ENCODE measurements around the gene LHFPL3.

The LHFPL3 gene

GRCh38 chr7:104625956-104626355 is 297.6 kb downstream of the LHFPL3 start:
- H3K4me1 ChIP-seq (ENCODE audit: low read length): no peaks in the 10 kb centered on the region
- H3K9me3 ChIP-seq (replicated peaks; ENCODE audit: insufficient read depth, low read length): no peaks in the 10 kb centered on the region
- H3K9ac ChIP-seq (ENCODE audit: low read length): no peak overlapping the region
- no peak overlapping the region for H3K4me3 ChIP-seq (ENCODE audit: low read length)
- no peaks in the 10 kb centered on the region for H3K79me2 ChIP-seq (ENCODE audit: low read length)
- DNase-seq: no peak
- H2AFZ ChIP-seq (ENCODE audit: low read length): no peak overlapping the region
- TF ChIP-seq, protein P1, sequence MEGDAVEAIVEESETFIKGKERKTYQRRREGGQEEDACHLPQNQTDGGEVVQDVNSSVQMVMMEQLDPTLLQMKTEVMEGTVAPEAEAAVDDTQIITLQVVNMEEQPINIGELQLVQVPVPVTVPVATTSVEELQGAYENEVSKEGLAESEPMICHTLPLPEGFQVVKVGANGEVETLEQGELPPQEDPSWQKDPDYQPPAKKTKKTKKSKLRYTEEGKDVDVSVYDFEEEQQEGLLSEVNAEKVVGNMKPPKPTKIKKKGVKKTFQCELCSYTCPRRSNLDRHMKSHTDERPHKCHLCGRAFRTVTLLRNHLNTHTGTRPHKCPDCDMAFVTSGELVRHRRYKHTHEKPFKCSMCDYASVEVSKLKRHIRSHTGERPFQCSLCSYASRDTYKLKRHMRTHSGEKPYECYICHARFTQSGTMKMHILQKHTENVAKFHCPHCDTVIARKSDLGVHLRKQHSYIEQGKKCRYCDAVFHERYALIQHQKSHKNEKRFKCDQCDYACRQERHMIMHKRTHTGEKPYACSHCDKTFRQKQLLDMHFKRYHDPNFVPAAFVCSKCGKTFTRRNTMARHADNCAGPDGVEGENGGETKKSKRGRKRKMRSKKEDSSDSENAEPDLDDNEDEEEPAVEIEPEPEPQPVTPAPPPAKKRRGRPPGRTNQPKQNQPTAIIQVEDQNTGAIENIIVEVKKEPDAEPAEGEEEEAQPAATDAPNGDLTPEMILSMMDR (IDR thresholded peaks at IDR 0.05; ENCODE audit: low read length): no peak
- TF ChIP-seq EZH2phosphoT487 (IDR thresholded peaks at IDR 0.05; ENCODE audit: low read length) (no peak), EZH2 (optimal IDR thresholded peaks at IDR 0.05; ENCODE audit: low read depth, low read length) (no peak)
- no peaks in the 10 kb centered on the region for H3K27me3 ChIP-seq (replicated peaks; ENCODE audit: insufficient read depth, low read length)
- H4K20me1 ChIP-seq (ENCODE audit: insufficient read depth, low read length): no peaks in the 10 kb centered on the region
- H3F3A ChIP-seq (ENCODE audit: insufficient read depth, low read length): no peaks in the 10 kb centered on the region
- H3K36me3 ChIP-seq (replicated peaks; ENCODE audit: insufficient read depth, low read length): no peaks in the 10 kb centered on the region
- no peak overlapping the region for H3K4me2 ChIP-seq (ENCODE audit: low read depth, low read length)
- H3K27ac ChIP-seq (ENCODE audit: low read length): no peak overlapping the region
- H3K9me2 ChIP-seq (replicated peaks; ENCODE audit: insufficient read depth, low read length): no peaks in the 10 kb centered on the region

- Histone ChIP-seq H3K9ac (ENCODE audit: low read length) (no peak overlapping the region), H3K27me3 (replicated peaks; ENCODE audit: insufficient read depth, low read length) (no peaks in the 10 kb centered on the region), H3K4me2 (ENCODE audit: low read depth, low read length) (no peak overlapping the region), H3K4me1 (ENCODE audit: low read length) (no peaks in the 10 kb centered on the region), H2AFZ (ENCODE audit: low read length) (no peak overlapping the region), H3K9me3 (replicated peaks; ENCODE audit: insufficient read depth, low read length) (no peaks in the 10 kb centered on the region), H3K4me3 (ENCODE audit: low read length) (no peak overlapping the region), H3K27ac (ENCODE audit: low read length) (no peak overlapping the region), H3K79me2 (ENCODE audit: low read length) (no peaks in the 10 kb centered on the region), H3K9me2 (replicated peaks; ENCODE audit: insufficient read depth, low read length) (no peaks in the 10 kb centered on the region), H3K36me3 (replicated peaks; ENCODE audit: insufficient read depth, low read length) (no peaks in the 10 kb centered on the region), H4K20me1 (ENCODE audit: insufficient read depth, low read length) (no peaks in the 10 kb centered on the region), H3F3A (ENCODE audit: insufficient read depth, low read length) (no peaks in the 10 kb centered on the region)
- DNase-seq: peak; percentile 47
- TF ChIP-seq EZH2phosphoT487 (IDR thresholded peaks at IDR 0.05; ENCODE audit: low read length) (no peak), EZH2 (optimal IDR thresholded peaks at IDR 0.05; ENCODE audit: low read depth, low read length) (no peak)
- TF ChIP-seq, protein P1 (IDR thresholded peaks at IDR 0.05; ENCODE audit: low read length): no peak
These were observed 299.1 kb downstream of the LHFPL3 start for GRCh38 chr7:104627516-104627915.

- no peak overlapping the region for H3K9ac ChIP-seq (ENCODE audit: low read length)
- no peak for DNase-seq
- no peaks in the 10 kb centered on the region for H3K79me2 ChIP-seq (ENCODE audit: low read length)
- no peaks in the 10 kb centered on the region for H3K36me3 ChIP-seq (replicated peaks; ENCODE audit: insufficient read depth, low read length)
- H3K27me3 ChIP-seq (replicated peaks; ENCODE audit: insufficient read depth, low read length): no peaks in the 10 kb centered on the region
- H3K27ac ChIP-seq (ENCODE audit: low read length): no peak overlapping the region
- no peak overlapping the region for H3K4me2 ChIP-seq (ENCODE audit: low read depth, low read length)
- TF ChIP-seq, protein P1 (IDR thresholded peaks at IDR 0.05; ENCODE audit: low read length): no peak
- no peak for TF ChIP-seq EZH2phosphoT487 (IDR thresholded peaks at IDR 0.05; ENCODE audit: low read length)
- TF ChIP-seq EZH2 (optimal IDR thresholded peaks at IDR 0.05; ENCODE audit: low read depth, low read length): no peak
- no peaks in the 10 kb centered on the region for H3K9me2 ChIP-seq (replicated peaks; ENCODE audit: insufficient read depth, low read length)
- no peaks in the 10 kb centered on the region for H4K20me1 ChIP-seq (ENCODE audit: insufficient read depth, low read length)
- H3K4me1 ChIP-seq (ENCODE audit: low read length): no peaks in the 10 kb centered on the region
- no peak overlapping the region for H3K4me3 ChIP-seq (ENCODE audit: low read length)
- no peaks in the 10 kb centered on the region for H3K9me3 ChIP-seq (replicated peaks; ENCODE audit: insufficient read depth, low read length)
- no peaks in the 10 kb centered on the region for H3F3A ChIP-seq (ENCODE audit: insufficient read depth, low read length)
- no peak overlapping the region for H2AFZ ChIP-seq (ENCODE audit: low read length)
These were observed 299.6 kb downstream of the LHFPL3 start for GRCh38 chr7:104628017-104628416.
